Uterus (tissue), 2 donors: ENCODE measurements around the gene COL25A1.

Source experiments
- POLR2A ChIP-seq, 2 donors: fragments of 450-650 bp; IDR thresholded peaks; one replicate each; pipeline ENCODE4 v1.6.1; 2016; ENCODE audit warnings: antibody characterized with exemption in 2 of 2, mild to moderate bottlenecking in 1 of 2, moderate library complexity in 1 of 2
- TF ChIP-seq, protein P1 (sequence below), 4 experiments: fragments of 200-600 bp in 2 of 4; fragments of 450-650 bp in 2 of 4; sonication (generic) in 2 of 4; IDR thresholded peaks; one replicate each; pipeline ENCODE4 v1.5.1; 2016 to 2019; ENCODE audit warnings: antibody characterized with exemption in 4 of 4, mild to moderate bottlenecking in 2 of 4, moderate library complexity in 1 of 4

DNA sequence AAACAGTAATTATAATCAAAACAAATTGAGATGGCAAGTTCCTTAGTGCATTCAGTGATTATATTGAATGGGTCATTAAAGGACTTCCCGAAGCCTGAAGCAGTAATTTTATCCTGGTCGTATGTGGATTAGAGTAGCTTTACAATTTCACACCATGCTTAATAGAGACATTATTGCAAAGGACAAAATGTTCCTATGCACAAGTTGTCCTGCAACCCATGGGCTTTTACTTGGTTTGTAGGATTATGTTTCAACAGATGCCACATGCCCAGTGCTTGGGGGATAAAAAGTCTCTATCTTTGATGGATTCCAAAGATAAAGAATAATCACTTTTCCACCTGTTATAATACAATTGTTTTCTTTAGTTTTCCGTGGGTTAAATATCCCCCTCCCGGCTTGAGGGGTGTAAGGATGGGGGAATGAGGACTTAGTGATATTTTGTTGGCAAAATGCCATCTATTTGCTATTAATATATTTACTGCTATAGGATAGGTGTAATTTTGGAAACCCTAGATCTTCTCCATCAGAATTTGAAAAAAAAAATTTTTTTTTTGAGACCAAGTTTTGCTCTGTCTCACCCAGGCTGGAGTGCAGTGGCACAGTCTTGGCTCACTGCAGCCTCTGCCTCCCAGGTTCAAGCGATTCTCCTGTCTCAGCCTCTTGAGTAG, 383.1 kb downstream of the COL25A1 start:
- TF ChIP-seq, protein P1, sequence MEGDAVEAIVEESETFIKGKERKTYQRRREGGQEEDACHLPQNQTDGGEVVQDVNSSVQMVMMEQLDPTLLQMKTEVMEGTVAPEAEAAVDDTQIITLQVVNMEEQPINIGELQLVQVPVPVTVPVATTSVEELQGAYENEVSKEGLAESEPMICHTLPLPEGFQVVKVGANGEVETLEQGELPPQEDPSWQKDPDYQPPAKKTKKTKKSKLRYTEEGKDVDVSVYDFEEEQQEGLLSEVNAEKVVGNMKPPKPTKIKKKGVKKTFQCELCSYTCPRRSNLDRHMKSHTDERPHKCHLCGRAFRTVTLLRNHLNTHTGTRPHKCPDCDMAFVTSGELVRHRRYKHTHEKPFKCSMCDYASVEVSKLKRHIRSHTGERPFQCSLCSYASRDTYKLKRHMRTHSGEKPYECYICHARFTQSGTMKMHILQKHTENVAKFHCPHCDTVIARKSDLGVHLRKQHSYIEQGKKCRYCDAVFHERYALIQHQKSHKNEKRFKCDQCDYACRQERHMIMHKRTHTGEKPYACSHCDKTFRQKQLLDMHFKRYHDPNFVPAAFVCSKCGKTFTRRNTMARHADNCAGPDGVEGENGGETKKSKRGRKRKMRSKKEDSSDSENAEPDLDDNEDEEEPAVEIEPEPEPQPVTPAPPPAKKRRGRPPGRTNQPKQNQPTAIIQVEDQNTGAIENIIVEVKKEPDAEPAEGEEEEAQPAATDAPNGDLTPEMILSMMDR (IDR thresholded peaks at IDR 0.05), result no peak
- TF ChIP-seq POLR2A (IDR thresholded peaks at IDR 0.05), result no peak
